Muscle of leg (tissue), 11 donors: ENCODE data around the gene RFC4. TPM values are rescaled to one million over a fixed set of nuclear protein-coding genes. Genes with fewer than 3 reads are reported as not detected.

Source experiments
- DNase-seq: peaks from one replicate; pipeline ENCODE4 v3.0.0; 2013
- H3K27ac ChIP-seq: one replicate; pipeline ENCODE4 v1.5.1; 2013; ENCODE audit warnings: mild to moderate bottlenecking, low read length, control low read depth
- H3K27me3 ChIP-seq: one replicate; pipeline ENCODE4 v1.6.1; 2013; ENCODE audit warnings: low read length; ENCODE audit not compliant: control insufficient read depth, insufficient read depth
- H3K36me3 ChIP-seq: one replicate; pipeline ENCODE4 v1.6.1; 2013; ENCODE audit warnings: low read length; ENCODE audit not compliant: control insufficient read depth, insufficient read depth
- H3K4me1 ChIP-seq: one replicate; pipeline ENCODE4 v1.6.1; 2013; ENCODE audit warnings: low read length; ENCODE audit not compliant: control insufficient read depth, insufficient read depth
- H3K4me3 ChIP-seq: one replicate; pipeline ENCODE4 v1.5.1; 2013; ENCODE audit warnings: low read length, control low read depth
- H3K9me3 ChIP-seq: replicated peaks from 2 replicates; pipeline ENCODE4 v1.6.1; 2013; ENCODE audit warnings: low read depth, low read length; ENCODE audit not compliant: control insufficient read depth
- WGBS: methylation state at CpG from one replicate; pipeline ENCODE4 v1.1.5; 2013; ENCODE audit warnings: missing lambda C conversion rate; ENCODE audit not compliant: insufficient coverage; 5-methylcytosine and 5-hydroxymethylcytosine counted together
- polyA plus RNA-seq, 8 donors: library from polyadenylated mRNA; unstranded; fragments of 120-200 nt; gene quantifications; one replicate each; pipeline versions ENCODE4 v1.2.1 to v1.2.3, GENCODE V29; 2013; ENCODE audit warnings: inconsistent platforms in 1 of 8, low replicate concordance in 1 of 8; ENCODE audit not compliant: insufficient read length in 8 of 8, insufficient read depth in 1 of 8
- total RNA-seq: library from RNA; stranded (reverse); fragments of 120-200 nt; gene quantifications from one replicate; pipeline ENCODE4 v1.2.4, GENCODE V29; 2013

RFC4 gene
- total and polyA plus RNA-seq, 9 donors = 21.1 to 30.7 (median 25.7) TPM

- H3K27ac ChIP-seq = no peak overlapping the region
- H3K9me3 ChIP-seq = no peaks in the 10 kb centered on the region
- H3K4me1 ChIP-seq = no peaks in the 10 kb centered on the region
- no peak overlapping the region for H3K4me3 ChIP-seq
- peaks cover under 1% of the 10 kb centered on the region for H3K36me3 ChIP-seq
- H3K27me3 ChIP-seq = peaks cover 6% of the 10 kb centered on the region
- no peak for DNase-seq
- WGBS = 92% methylated on average over 2 of the region's 5 CpGs
Observed at GRCh38 chr3:186779204-186779603, 27.1 kb downstream of the RFC4 start.

- H3K4me1 ChIP-seq = peaks cover 5% of the 10 kb centered on the region
- 43% methylated on average over 1 of the region's 8 CpGs for WGBS
- peaks cover 8% of the 10 kb centered on the region for H3K27me3 ChIP-seq
- H3K36me3 ChIP-seq = no peaks in the 10 kb centered on the region
- no peak overlapping the region for H3K4me3 ChIP-seq
- H3K27ac ChIP-seq = no peak overlapping the region
- no peak for DNase-seq
- no peaks in the 10 kb centered on the region for H3K9me3 ChIP-seq
Observed at GRCh38 chr3:186775999-186776398, 30.3 kb downstream of the RFC4 start.

GRCh38 chr3:186772701-186773417 is 33.4 kb downstream of the RFC4 start:
- Histone ChIP-seq H3K9me3 (no peaks in the 10 kb centered on the region), H3K27me3 (peaks cover 5% of the 10 kb centered on the region), H3K36me3 (no peaks in the 10 kb centered on the region), H3K4me3 (peak overlapping the region; percentile 50), H3K4me1 (peaks cover 5% of the 10 kb centered on the region), H3K27ac (peak overlapping the region; percentile 62)
- DNase-seq = peak; percentile 80
- WGBS = 19% methylated on average over 25 of the region's 28 CpGs

- Histone ChIP-seq H3K27ac (peak overlapping the region; percentile 47), H3K4me1 (peaks cover 5% of the 10 kb centered on the region)
- no peak for DNase-seq
Observed at GRCh38 chr3:186772281-186772694, 34.0 kb downstream of the RFC4 start.

GRCh38 chr3:186760897-186761447 is 45.3 kb downstream of the RFC4 start:
- Histone ChIP-seq H3K27me3 (peaks cover 6% of the 10 kb centered on the region), H3K4me3 (no peak overlapping the region), H3K9me3 (no peaks in the 10 kb centered on the region), H3K4me1 (no peaks in the 10 kb centered on the region), H3K27ac (no peak overlapping the region), H3K36me3 (no peaks in the 10 kb centered on the region)
- DNase-seq = no peak
- WGBS = 91% methylated on average over 7 of the region's 8 CpGs

More at GRCh38 chr3:186772281-186772694, 34.0 kb downstream of the RFC4 start:
- no peaks in the 10 kb centered on the region for H3K36me3 ChIP-seq
- peaks cover 5% of the 10 kb centered on the region for H3K27me3 ChIP-seq
- peak overlapping the region; percentile 50 for H3K4me3 ChIP-seq
- 7% methylated on average over 24 of the region's 26 CpGs for WGBS
- H3K9me3 ChIP-seq = no peaks in the 10 kb centered on the region

GRCh38 chr3:186760141-186760833 is 46.0 kb downstream of the RFC4 start:
- Histone ChIP-seq H3K27ac (no peak overlapping the region), H3K4me3 (no peak overlapping the region), H3K4me1 (no peaks in the 10 kb centered on the region), H3K36me3 (no peaks in the 10 kb centered on the region), H3K27me3 (peaks cover 6% of the 10 kb centered on the region), H3K9me3 (no peaks in the 10 kb centered on the region)
- 92% methylated on average over 6 of the region's 10 CpGs for WGBS
- DNase-seq = no peak

GRCh38 chr3:186759231-186759930 is 46.9 kb downstream of the RFC4 start:
- 50% methylated on average over 1 of the region's 11 CpGs for WGBS
- Histone ChIP-seq H3K27me3 (peaks cover 6% of the 10 kb centered on the region), H3K27ac (no peak overlapping the region), H3K36me3 (no peaks in the 10 kb centered on the region), H3K4me3 (no peak overlapping the region), H3K9me3 (no peaks in the 10 kb centered on the region), H3K4me1 (no peaks in the 10 kb centered on the region)
- no peak for DNase-seq

GRCh38 chr3:186757686-186758220 is 48.5 kb downstream of the RFC4 start:
- no peaks in the 10 kb centered on the region for H3K4me1 ChIP-seq
- no peaks in the 10 kb centered on the region for H3K36me3 ChIP-seq
- H3K9me3 ChIP-seq = no peaks in the 10 kb centered on the region
- no peak overlapping the region for H3K4me3 ChIP-seq
- no peak overlapping the region for H3K27ac ChIP-seq
- DNase-seq = no peak
- no CpG with 5 or more reads among the region's 8 CpGs for WGBS
- H3K27me3 ChIP-seq = peaks cover 9% of the 10 kb centered on the region

- Histone ChIP-seq H3K27ac (no peak overlapping the region), H3K4me3 (no peak overlapping the region), H3K4me1 (no peaks in the 10 kb centered on the region), H3K36me3 (no peaks in the 10 kb centered on the region), H3K9me3 (no peaks in the 10 kb centered on the region), H3K27me3 (peaks cover 9% of the 10 kb centered on the region)
- no CpG with 5 or more reads among the region's 8 CpGs for WGBS
- no peak for DNase-seq
Observed at GRCh38 chr3:186757214-186757613, 49.1 kb downstream of the RFC4 start.

- H3K27me3 ChIP-seq = peaks cover 9% of the 10 kb centered on the region
- no peak overlapping the region for H3K27ac ChIP-seq
- WGBS = 79% methylated on average over 4 of the region's 5 CpGs
- H3K36me3 ChIP-seq = no peaks in the 10 kb centered on the region
- H3K9me3 ChIP-seq = no peaks in the 10 kb centered on the region
- H3K4me1 ChIP-seq = no peaks in the 10 kb centered on the region
- DNase-seq = no peak
- no peak overlapping the region for H3K4me3 ChIP-seq
Observed at GRCh38 chr3:186754871-186755270, 51.4 kb downstream of the RFC4 start.
